ENCODE results near the gene UBE2D1. TPM values are rescaled to one million over a fixed set of nuclear protein-coding genes. Genes with fewer than 3 reads are reported as not detected.

UBE2D1 gene
- total and polyA plus RNA-seq, 7 experiments from 2014 or later = 11.3 to 23.8 (median 12.8) TPM

- Histone ChIP-seq H3K27me3 (ENCODE audit: control insufficient read depth in 2 of 2, insufficient read depth in 2 of 2, low read length in 2 of 2) (no peaks in the 10 kb centered on the region), H3K9me3 (ENCODE audit: control insufficient read depth in 2 of 3, low read length in 3 of 3) (no peaks in the 10 kb centered on the region), H3K36me3 (ENCODE audit: control insufficient read depth in 2 of 3, insufficient read depth in 3 of 3, low read length in 3 of 3) (peaks cover 5 to 51% (median 13%) of the 10 kb centered on the region in 3 experiments), H3K4me1 (ENCODE audit: control insufficient read depth in 2 of 2, insufficient read depth in 2 of 2, low read length in 2 of 2) (no peaks in the 10 kb centered on the region), H3K27ac (ENCODE audit: low read depth, low read length) (no peak overlapping the region), H3K4me3 (ENCODE audit: low read length) (no peak overlapping the region)
- CTCF ChIA-PET = no interaction called here
- intact Hi-C loops (cut with micrococcal nuclease) = no loop called here
- H3K27me3 Mint-ChIP-seq = no peaks in the 10 kb centered on the region
- DNase-seq (no peak), ATAC-seq (no peak)
- POLR2A ChIA-PET = interaction anchor here (0.9 kb wide), 1 partner anchor 12 kb away, joined by 3 read pairs; no protein-coding TSS in a partner anchor
- no peaks in the 10 kb centered on the region for H3K9me3 Mint-ChIP-seq
- H3K4me1 Mint-ChIP-seq = peaks cover 0 to 18% (median 14%) of the 10 kb centered on the region in 7 donors
- peaks cover 4 to 62% (median 21%) of the 10 kb centered on the region in 5 donors for H3K36me3 Mint-ChIP-seq
- no peak overlapping the region for H3K27ac Mint-ChIP-seq
- H3K4me3 Mint-ChIP-seq = no peak overlapping the region
These were observed 61.3 kb downstream of the UBE2D1 start for GRCh38 chr10:58396057-58396456.

DNA sequence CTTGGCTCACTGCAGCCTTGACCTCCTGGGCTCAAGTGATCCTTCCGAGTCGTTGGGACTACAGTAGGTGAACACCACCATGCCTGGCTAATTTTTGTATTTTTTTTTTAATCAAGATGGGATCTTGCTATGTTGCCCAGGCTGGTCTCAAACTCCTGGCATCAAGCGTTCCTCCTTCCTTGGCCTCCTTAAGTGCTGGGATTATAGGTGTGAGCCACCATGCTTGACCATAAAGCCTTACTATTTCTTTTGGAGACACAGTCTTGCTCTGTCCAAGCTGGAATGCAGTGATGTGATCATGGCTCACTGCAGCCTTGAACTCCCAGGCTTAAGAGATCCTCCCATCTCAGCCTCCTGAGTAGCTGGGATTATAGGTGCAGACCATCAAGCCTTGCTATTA lies 63.0 kb downstream of the UBE2D1 start:
- H3K27ac Mint-ChIP-seq = no peak overlapping the region
- POLR2A ChIA-PET = no interaction called here
- CTCF ChIA-PET = no interaction called here

GRCh38 chr10:58399410-58399809 lies 64.6 kb downstream of the UBE2D1 start:
- H3K27ac Mint-ChIP-seq = no peak overlapping the region
- ChIA-PET CTCF (interaction anchor here (0.7 kb wide), 1 partner anchor 99 kb away, joined by 5 read pairs; no protein-coding TSS in a partner anchor), POLR2A (no interaction called here)
- no peaks in the 10 kb centered on the region for H3K9me3 Mint-ChIP-seq
- H3K36me3 Mint-ChIP-seq = peaks cover 8 to 54% (median 14%) of the 10 kb centered on the region in 5 donors
- no peak overlapping the region for H3K4me3 ChIP-seq (ENCODE audit: low read length)
- H3K27me3 ChIP-seq (ENCODE audit: control insufficient read depth in 2 of 2, insufficient read depth in 2 of 2, low read length in 2 of 2) = no peaks in the 10 kb centered on the region
- no peaks in the 10 kb centered on the region for H3K9me3 ChIP-seq (ENCODE audit: control insufficient read depth in 2 of 3, low read length in 3 of 3)
- peaks cover 5 to 21% (median 9%) of the 10 kb centered on the region in 3 experiments for H3K36me3 ChIP-seq (ENCODE audit: control insufficient read depth in 2 of 3, insufficient read depth in 3 of 3, low read length in 3 of 3)
- H3K4me3 Mint-ChIP-seq = no peak overlapping the region
- H3K27me3 Mint-ChIP-seq = no peaks in the 10 kb centered on the region
- no peak overlapping the region for H3K27ac ChIP-seq (ENCODE audit: low read depth, low read length)
- intact Hi-C loops (cut with micrococcal nuclease) = no loop called here
- no peaks in the 10 kb centered on the region for H3K4me1 ChIP-seq (ENCODE audit: control insufficient read depth in 2 of 2, insufficient read depth in 2 of 2, low read length in 2 of 2)
- ATAC-seq (no peak), DNase-seq (no peak)
- peaks cover 0 to 6% (median 0%) of the 10 kb centered on the region in 7 donors for H3K4me1 Mint-ChIP-seq

More for the DNA sequence above, 63.0 kb downstream of the UBE2D1 start:
- Histone ChIP-seq H3K4me3 (ENCODE audit: low read length) (no peak overlapping the region), H3K27me3 (ENCODE audit: control insufficient read depth in 2 of 2, insufficient read depth in 2 of 2, low read length in 2 of 2) (no peaks in the 10 kb centered on the region), H3K36me3 (ENCODE audit: control insufficient read depth in 2 of 3, insufficient read depth in 3 of 3, low read length in 3 of 3) (peaks cover 5 to 35% (median 13%) of the 10 kb centered on the region in 3 experiments), H3K4me1 (ENCODE audit: control insufficient read depth in 2 of 2, insufficient read depth in 2 of 2, low read length in 2 of 2) (no peaks in the 10 kb centered on the region), H3K9me3 (ENCODE audit: control insufficient read depth in 2 of 3, low read length in 3 of 3) (no peaks in the 10 kb centered on the region), H3K27ac (ENCODE audit: low read depth, low read length) (no peak overlapping the region)
- Mint-ChIP-seq H3K4me1 (peaks cover 0 to 6% (median 0%) of the 10 kb centered on the region in 7 donors), H3K27me3 (no peaks in the 10 kb centered on the region), H3K4me3 (no peak overlapping the region), H3K9me3 (no peaks in the 10 kb centered on the region), H3K36me3 (peaks cover 8 to 65% (median 14%) of the 10 kb centered on the region in 5 donors)
- DNase-seq (no peak), ATAC-seq (no peak)
- intact Hi-C loops (cut with micrococcal nuclease) = no loop called here

DNA sequence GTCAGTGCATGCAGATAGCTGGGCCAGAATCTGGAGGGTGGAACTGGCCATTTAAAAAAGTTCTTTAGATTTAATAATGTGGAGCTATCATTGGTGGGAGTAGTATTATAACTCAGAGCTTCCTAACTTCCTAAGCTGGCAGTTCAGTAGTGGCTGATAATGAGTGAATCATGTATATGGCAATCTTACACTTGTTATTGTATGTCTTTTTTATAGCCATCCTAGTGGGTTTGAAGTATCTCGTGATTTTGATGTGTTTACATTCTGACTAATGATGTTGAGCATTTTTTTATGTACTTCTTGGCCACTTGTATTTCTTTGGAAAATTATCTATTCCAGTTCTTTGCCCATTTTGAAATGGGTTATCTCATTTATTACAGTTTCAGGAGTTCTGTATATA lies 65.8 kb downstream of the UBE2D1 start:
- no peaks in the 10 kb centered on the region for H3K27me3 ChIP-seq (ENCODE audit: control insufficient read depth in 2 of 2, insufficient read depth in 2 of 2, low read length in 2 of 2)
- H3K36me3 Mint-ChIP-seq = peaks cover 7 to 44% (median 9%) of the 10 kb centered on the region in 5 donors
- H3K9me3 ChIP-seq (ENCODE audit: control insufficient read depth in 2 of 3, low read length in 3 of 3) = no peaks in the 10 kb centered on the region
- H3K4me3 Mint-ChIP-seq = no peak overlapping the region
- CTCF ChIA-PET = no interaction called here
- H3K4me3 ChIP-seq (ENCODE audit: low read length) = no peak overlapping the region
- H3K4me1 Mint-ChIP-seq = peaks cover 0 to 6% (median 0%) of the 10 kb centered on the region in 7 donors
- POLR2A ChIA-PET = no interaction called here
- intact Hi-C loops (cut with micrococcal nuclease) = no loop called here
- H3K36me3 ChIP-seq (ENCODE audit: control insufficient read depth in 2 of 3, insufficient read depth in 3 of 3, low read length in 3 of 3) = peaks cover 0 to 11% (median 3%) of the 10 kb centered on the region in 3 experiments
- H3K27ac Mint-ChIP-seq = no peak overlapping the region
- no peak for ATAC-seq
- H3K9me3 Mint-ChIP-seq = no peaks in the 10 kb centered on the region
- no peaks in the 10 kb centered on the region for H3K4me1 ChIP-seq (ENCODE audit: control insufficient read depth in 2 of 2, insufficient read depth in 2 of 2, low read length in 2 of 2)
- no peak overlapping the region for H3K27ac ChIP-seq (ENCODE audit: low read depth, low read length)
- H3K27me3 Mint-ChIP-seq = no peaks in the 10 kb centered on the region
- DNase-seq = no peak

GRCh38 chr10:58404001-58404400 lies 69.2 kb downstream of the UBE2D1 start:
- no peaks in the 10 kb centered on the region for H3K36me3 ChIP-seq (ENCODE audit: control insufficient read depth in 2 of 3, insufficient read depth in 3 of 3, low read length in 3 of 3)
- POLR2A ChIA-PET = no interaction called here
- H3K4me3 ChIP-seq (ENCODE audit: low read length) = no peak overlapping the region
- no peak for ATAC-seq
- H3K27ac ChIP-seq (ENCODE audit: low read depth, low read length) = no peak overlapping the region
- no peaks in the 10 kb centered on the region for H3K4me1 ChIP-seq (ENCODE audit: control insufficient read depth in 2 of 2, insufficient read depth in 2 of 2, low read length in 2 of 2)
- Mint-ChIP-seq H3K9me3 (no peaks in the 10 kb centered on the region), H3K36me3 (peaks cover 0 to 22% (median 4%) of the 10 kb centered on the region in 5 donors), H3K27me3 (peaks cover 0 to 3% (median 0%) of the 10 kb centered on the region in 5 donors), H3K27ac (no peak overlapping the region), H3K4me1 (peaks cover 0 to 6% (median 0%) of the 10 kb centered on the region in 7 donors), H3K4me3 (no peak overlapping the region)
- DNase-seq = no peak
- intact Hi-C loops (cut with micrococcal nuclease) = no loop called here
- CTCF ChIA-PET = no interaction called here
- no peaks in the 10 kb centered on the region for H3K27me3 ChIP-seq (ENCODE audit: control insufficient read depth in 2 of 2, insufficient read depth in 2 of 2, low read length in 2 of 2)
- H3K9me3 ChIP-seq (ENCODE audit: control insufficient read depth in 2 of 3, low read length in 3 of 3) = no peaks in the 10 kb centered on the region

GRCh38 chr10:58409956-58410610 lies 75.3 kb downstream of the UBE2D1 start:
- Histone ChIP-seq H3K36me3 (ENCODE audit: control insufficient read depth in 2 of 3, insufficient read depth in 3 of 3, low read length in 3 of 3) (no peaks in the 10 kb centered on the region), H3K4me3 (ENCODE audit: low read length) (no peak overlapping the region), H3K9me3 (ENCODE audit: control insufficient read depth in 2 of 3, low read length in 3 of 3) (no peaks in the 10 kb centered on the region), H3K27me3 (ENCODE audit: control insufficient read depth in 2 of 2, insufficient read depth in 2 of 2, low read length in 2 of 2) (no peaks in the 10 kb centered on the region), H3K27ac (ENCODE audit: low read depth, low read length) (no peak overlapping the region), H3K4me1 (ENCODE audit: control insufficient read depth in 2 of 2, insufficient read depth in 2 of 2, low read length in 2 of 2) (no peaks in the 10 kb centered on the region)
- ATAC-seq = no peak
- Mint-ChIP-seq H3K4me3 (no peak overlapping the region), H3K27ac (no peak overlapping the region), H3K9me3 (peaks cover 0 to 3% (median 0%) of the 10 kb centered on the region in 11 donors), H3K36me3 (no peaks in the 10 kb centered on the region), H3K27me3 (peaks cover 0 to 4% (median 3%) of the 10 kb centered on the region in 5 donors), H3K4me1 (no peaks in the 10 kb centered on the region)
- intact Hi-C loops (cut with micrococcal nuclease) = no loop called here
- CTCF ChIA-PET = no interaction called here
- POLR2A ChIA-PET = no interaction called here
- no peak for DNase-seq

DNA sequence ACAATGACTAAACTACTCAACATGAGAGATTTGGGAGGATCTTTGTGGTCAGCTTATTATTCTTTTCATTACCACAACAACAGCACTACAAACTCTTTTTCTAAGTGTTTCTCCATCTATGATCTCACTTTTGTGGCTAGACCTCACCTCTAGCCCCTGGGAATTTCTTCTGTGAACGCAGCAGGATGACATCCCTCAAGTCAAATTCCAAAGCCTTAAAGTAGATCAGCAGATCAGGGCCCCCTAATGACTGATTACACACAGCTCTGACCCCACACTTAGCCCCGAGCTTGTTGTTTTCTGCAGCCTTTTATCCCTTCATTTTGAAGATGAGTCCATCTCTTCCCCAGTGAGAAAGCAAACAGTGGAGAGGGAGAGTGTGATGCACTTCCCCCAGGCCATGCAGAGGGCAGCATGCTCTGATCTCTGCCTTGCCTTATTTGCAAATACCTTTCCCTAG lies 77.7 kb downstream of the UBE2D1 start:
- Histone ChIP-seq H3K4me3 (ENCODE audit: low read length) (no peak overlapping the region), H3K9me3 (ENCODE audit: control insufficient read depth in 2 of 3, low read length in 3 of 3) (no peaks in the 10 kb centered on the region), H3K4me1 (ENCODE audit: control insufficient read depth in 2 of 2, insufficient read depth in 2 of 2, low read length in 2 of 2) (no peaks in the 10 kb centered on the region), H3K27me3 (ENCODE audit: control insufficient read depth in 2 of 2, insufficient read depth in 2 of 2, low read length in 2 of 2) (no peaks in the 10 kb centered on the region), H3K36me3 (ENCODE audit: control insufficient read depth in 2 of 3, insufficient read depth in 3 of 3, low read length in 3 of 3) (no peaks in the 10 kb centered on the region), H3K27ac (ENCODE audit: low read depth, low read length) (no peak overlapping the region)
- ChIA-PET CTCF (no interaction called here), POLR2A (no interaction called here)
- H3K36me3 Mint-ChIP-seq = no peaks in the 10 kb centered on the region
- no peak overlapping the region for H3K27ac Mint-ChIP-seq
- DNase-seq (no peak), ATAC-seq (no peak)
- H3K4me3 Mint-ChIP-seq = no peak overlapping the region
- intact Hi-C loops (cut with micrococcal nuclease) = no loop called here
- peaks cover 3 to 7% (median 6%) of the 10 kb centered on the region in 5 donors for H3K27me3 Mint-ChIP-seq
- H3K4me1 Mint-ChIP-seq = no peaks in the 10 kb centered on the region
- peaks cover 0 to 3% (median 0%) of the 10 kb centered on the region in 11 donors for H3K9me3 Mint-ChIP-seq

Measured in naive thymus-derived CD4-positive, alpha-beta T cell (primary cell).